Body of pancreas (tissue), 4 donors: ENCODE measurements around the gene DNAJB8.

Experiments
- POLR2A ChIP-seq, 3 donors: fragments of 450-650 bp; IDR thresholded peaks; one replicate each; pipeline ENCODE4 v1.6.1; 2016; ENCODE audit warnings: antibody characterized with exemption in 3 of 3, mild to moderate bottlenecking in 2 of 3
- TF ChIP-seq, protein P1 (sequence below), 7 experiments: fragments of 450-650 bp in 4 of 7; fragments of 200-600 bp in 3 of 7; sonication (generic) in 3 of 7; IDR thresholded peaks; one replicate each; pipeline ENCODE4 v1.5.1; 2016 to 2019; ENCODE audit warnings: antibody characterized with exemption in 7 of 7

DNA sequence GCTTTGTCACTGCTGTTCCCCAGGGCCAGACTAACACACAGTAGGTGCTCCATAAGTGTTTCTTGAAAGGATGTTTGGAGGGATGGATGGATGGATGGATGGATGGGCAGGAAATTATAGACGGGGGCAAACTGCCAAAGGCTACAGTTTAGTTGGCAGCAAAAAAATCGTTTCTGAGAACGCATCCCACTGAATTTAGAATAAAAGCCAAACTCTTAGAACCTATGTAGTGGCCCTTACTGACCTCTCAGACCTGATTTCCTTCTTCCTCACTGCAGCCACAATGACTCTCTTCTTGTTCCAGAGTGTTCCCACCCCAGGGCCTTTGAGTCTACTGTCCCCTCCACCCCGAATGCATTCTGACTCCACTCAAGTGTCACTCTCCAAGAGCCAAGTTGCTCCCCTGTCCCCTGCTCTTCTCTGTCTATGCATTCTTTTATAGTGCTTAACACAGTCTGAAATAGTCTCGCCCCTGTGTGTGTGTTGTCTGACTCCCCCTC is 31.5 kb upstream of the DNAJB8 start:
- TF ChIP-seq, protein P1, sequence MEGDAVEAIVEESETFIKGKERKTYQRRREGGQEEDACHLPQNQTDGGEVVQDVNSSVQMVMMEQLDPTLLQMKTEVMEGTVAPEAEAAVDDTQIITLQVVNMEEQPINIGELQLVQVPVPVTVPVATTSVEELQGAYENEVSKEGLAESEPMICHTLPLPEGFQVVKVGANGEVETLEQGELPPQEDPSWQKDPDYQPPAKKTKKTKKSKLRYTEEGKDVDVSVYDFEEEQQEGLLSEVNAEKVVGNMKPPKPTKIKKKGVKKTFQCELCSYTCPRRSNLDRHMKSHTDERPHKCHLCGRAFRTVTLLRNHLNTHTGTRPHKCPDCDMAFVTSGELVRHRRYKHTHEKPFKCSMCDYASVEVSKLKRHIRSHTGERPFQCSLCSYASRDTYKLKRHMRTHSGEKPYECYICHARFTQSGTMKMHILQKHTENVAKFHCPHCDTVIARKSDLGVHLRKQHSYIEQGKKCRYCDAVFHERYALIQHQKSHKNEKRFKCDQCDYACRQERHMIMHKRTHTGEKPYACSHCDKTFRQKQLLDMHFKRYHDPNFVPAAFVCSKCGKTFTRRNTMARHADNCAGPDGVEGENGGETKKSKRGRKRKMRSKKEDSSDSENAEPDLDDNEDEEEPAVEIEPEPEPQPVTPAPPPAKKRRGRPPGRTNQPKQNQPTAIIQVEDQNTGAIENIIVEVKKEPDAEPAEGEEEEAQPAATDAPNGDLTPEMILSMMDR (IDR thresholded peaks at IDR 0.05), result no peak
- TF ChIP-seq POLR2A (IDR thresholded peaks at IDR 0.05), result no peak
